K562 (cell line): ENCODE results near the gene CBY3. TPM values are rescaled to one million over a fixed set of nuclear protein-coding genes. Genes with fewer than 3 reads are reported as not detected.

Source experiments
- CBX1 ChIP-seq: sonication (generic); IDR thresholded peaks from 2 replicates; pipeline ENCODE4 v1.6.1; 2016; ENCODE audit warnings: antibody characterized with exemption, low read depth, mild to moderate bottlenecking
- CHD2 ChIP-seq: IDR thresholded peaks from 2 replicates; pipeline ENCODE4 v1.6.1; 2011; ENCODE audit warnings: low read depth, low read length
- CXXC5 ChIP-seq: fragments of 250-450 bp; sonication (Bioruptor Pico); IDR thresholded peaks from 2 replicates; pipeline ENCODE4 v1.8.0; 2022; ENCODE audit warnings: inconsistent platforms, mild to moderate bottlenecking, moderate library complexity
- FOXJ2 ChIP-seq: fragments of 200-800 bp; sonication (Bioruptor generic); IDR thresholded peaks from 2 replicates; pipeline ENCODE4 v1.6.1; 2016; ENCODE audit warnings: missing genetic modification characterization, missing compliant biosample characterization
- HSF4 ChIP-seq: fragments of 250-450 bp; sonication (Bioruptor Pico); IDR thresholded peaks from 2 replicates; pipeline ENCODE4 v2.1.2; 2022; ENCODE audit warnings: mild to moderate bottlenecking, moderate library complexity, borderline replicate concordance
- IRF9 ChIP-seq: fragments of 450-650 bp; IDR thresholded peaks from 2 replicates; pipeline ENCODE4 v1.6.1; 2016; ENCODE audit warnings: missing biosample characterization, missing genetic modification characterization
- KLF6 ChIP-seq: fragments of 250-450 bp; sonication (Bioruptor Pico); IDR thresholded peaks from 2 replicates; pipeline ENCODE4 v1.4.0; 2020; ENCODE audit warnings: mild to moderate bottlenecking, moderate library complexity, borderline replicate concordance
- LARP7 ChIP-seq: fragments of 450-650 bp; IDR thresholded peaks from 2 replicates; pipeline ENCODE4 v1.6.1; 2016
- MBD2 ChIP-seq: sonication (generic); IDR thresholded peaks from 2 replicates; pipeline ENCODE4 v1.6.1; 2016; ENCODE audit warnings: low read depth, borderline replicate concordance
- NCOA6 ChIP-seq: fragments of 450-650 bp; IDR thresholded peaks from 2 replicates; pipeline ENCODE4 v1.6.1; 2017; ENCODE audit warnings: mild to moderate bottlenecking
- PHTF2 ChIP-seq: fragments of 250-450 bp; sonication (Bioruptor Pico); IDR thresholded peaks from 2 replicates; pipeline ENCODE4 v1.5.0; 2021; ENCODE audit warnings: mild to moderate bottlenecking
- SP2 ChIP-seq: IDR thresholded peaks from 2 replicates; pipeline ENCODE4 v1.6.1; 2011; ENCODE audit warnings: mild to moderate bottlenecking, low read depth, low read length, moderate library complexity; ENCODE audit not compliant: poor library complexity, severe bottlenecking; ENCODE audit errors: extremely low read depth
- polyA plus RNA-seq, 8 experiments: library from polyadenylated mRNA; depleted of rRNA in 4 of 8; stranded (reverse) in 5 of 8; unstranded in 3 of 8; fragments of >200 nt; fragmentation: Nextera tagmentation in 2 of 8; fragmentation: Illumina TruSeq in 1 of 8; extraction: Ambion mirVana in 2 of 8; extraction: Trizol in 1 of 8; gene quantifications; 2 replicates each; pipeline versions ENCODE4 v1.2.1 to v1.2.3, GENCODE V29; 2011 to 2014; ENCODE audit warnings: inconsistent platforms in 1 of 8, missing spikeins in 1 of 8
- total RNA-seq, 7 experiments: library from RNA; depleted of rRNA in 6 of 7; stranded (reverse); fragments of >200 nt in 6 of 7; fragmentation: Illumina TruSeq in 2 of 7; extraction: Trizol in 2 of 7; gene quantifications; 2 replicates each; pipeline versions ENCODE4 v1.2.1 to v1.2.3, GENCODE V29; 2011 to 2021; ENCODE audit warnings: low replicate concordance in 1 of 7
- TF ChIP-seq, protein P1 (sequence below): fragments of 200-600 bp; sonication (generic); IDR thresholded peaks from one replicate; pipeline ENCODE4 v1.6.1; 2012; ENCODE audit warnings: mild to moderate bottlenecking, low read depth, low read length, inconsistent platforms
- TF ChIP-seq, protein P2 (sequence below): fragments of 250-450 bp; sonication (Bioruptor Pico); IDR thresholded peaks from 2 replicates; pipeline ENCODE4 v1.4.0; 2020; ENCODE audit warnings: borderline replicate concordance

CBY3 gene
- total and polyA plus RNA-seq, 9 of the 15 experiments (the other 6 are each of a cell fraction or from before 2014, with no cell fraction given): not detected

DNA sequence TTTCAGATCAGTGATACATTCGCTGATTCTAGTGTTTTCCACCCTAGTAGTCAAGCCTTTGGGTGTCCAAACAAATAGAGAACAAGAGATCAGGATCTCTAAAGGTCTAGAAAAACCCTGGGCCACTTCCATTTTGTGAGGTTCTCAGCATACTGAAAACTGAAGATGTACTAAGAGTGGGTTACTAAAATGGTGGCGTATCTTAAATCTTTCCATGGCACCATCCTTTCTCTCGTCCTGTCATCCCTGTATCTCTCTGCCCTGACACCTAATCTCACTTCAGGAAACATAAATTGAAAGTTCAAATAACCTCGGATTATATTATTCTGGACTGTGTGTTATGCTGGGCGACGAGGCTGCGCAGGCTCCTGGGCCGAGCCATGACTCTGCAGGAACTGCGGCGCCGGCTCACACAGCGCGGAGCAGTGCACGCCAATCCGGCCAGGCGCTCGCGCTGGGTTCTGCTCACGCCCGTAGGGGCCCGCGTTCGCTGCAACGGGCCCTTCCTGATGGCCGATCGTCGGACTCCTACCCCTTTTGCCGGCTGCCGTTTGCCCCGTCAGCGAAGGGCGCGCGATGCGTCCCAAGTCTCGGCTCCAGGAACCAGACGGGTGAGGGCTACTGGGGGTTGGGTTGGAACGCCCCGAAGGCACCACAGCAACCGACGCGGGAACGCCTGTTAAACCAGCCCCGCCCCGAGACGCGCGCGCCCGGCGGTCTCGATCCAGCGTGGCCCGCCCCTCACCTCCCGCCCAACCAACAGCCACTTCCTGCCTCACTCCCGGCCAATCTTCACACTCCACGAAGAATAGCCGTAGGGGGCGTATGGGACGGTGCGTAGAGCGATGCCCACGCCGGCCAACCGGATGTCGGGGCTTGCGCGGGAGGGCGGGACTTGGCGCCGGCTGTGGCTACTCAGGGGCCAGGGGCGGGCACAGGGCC lies 17.4 kb upstream of the CBY3 start (continued):
- TF ChIP-seq, protein P1, sequence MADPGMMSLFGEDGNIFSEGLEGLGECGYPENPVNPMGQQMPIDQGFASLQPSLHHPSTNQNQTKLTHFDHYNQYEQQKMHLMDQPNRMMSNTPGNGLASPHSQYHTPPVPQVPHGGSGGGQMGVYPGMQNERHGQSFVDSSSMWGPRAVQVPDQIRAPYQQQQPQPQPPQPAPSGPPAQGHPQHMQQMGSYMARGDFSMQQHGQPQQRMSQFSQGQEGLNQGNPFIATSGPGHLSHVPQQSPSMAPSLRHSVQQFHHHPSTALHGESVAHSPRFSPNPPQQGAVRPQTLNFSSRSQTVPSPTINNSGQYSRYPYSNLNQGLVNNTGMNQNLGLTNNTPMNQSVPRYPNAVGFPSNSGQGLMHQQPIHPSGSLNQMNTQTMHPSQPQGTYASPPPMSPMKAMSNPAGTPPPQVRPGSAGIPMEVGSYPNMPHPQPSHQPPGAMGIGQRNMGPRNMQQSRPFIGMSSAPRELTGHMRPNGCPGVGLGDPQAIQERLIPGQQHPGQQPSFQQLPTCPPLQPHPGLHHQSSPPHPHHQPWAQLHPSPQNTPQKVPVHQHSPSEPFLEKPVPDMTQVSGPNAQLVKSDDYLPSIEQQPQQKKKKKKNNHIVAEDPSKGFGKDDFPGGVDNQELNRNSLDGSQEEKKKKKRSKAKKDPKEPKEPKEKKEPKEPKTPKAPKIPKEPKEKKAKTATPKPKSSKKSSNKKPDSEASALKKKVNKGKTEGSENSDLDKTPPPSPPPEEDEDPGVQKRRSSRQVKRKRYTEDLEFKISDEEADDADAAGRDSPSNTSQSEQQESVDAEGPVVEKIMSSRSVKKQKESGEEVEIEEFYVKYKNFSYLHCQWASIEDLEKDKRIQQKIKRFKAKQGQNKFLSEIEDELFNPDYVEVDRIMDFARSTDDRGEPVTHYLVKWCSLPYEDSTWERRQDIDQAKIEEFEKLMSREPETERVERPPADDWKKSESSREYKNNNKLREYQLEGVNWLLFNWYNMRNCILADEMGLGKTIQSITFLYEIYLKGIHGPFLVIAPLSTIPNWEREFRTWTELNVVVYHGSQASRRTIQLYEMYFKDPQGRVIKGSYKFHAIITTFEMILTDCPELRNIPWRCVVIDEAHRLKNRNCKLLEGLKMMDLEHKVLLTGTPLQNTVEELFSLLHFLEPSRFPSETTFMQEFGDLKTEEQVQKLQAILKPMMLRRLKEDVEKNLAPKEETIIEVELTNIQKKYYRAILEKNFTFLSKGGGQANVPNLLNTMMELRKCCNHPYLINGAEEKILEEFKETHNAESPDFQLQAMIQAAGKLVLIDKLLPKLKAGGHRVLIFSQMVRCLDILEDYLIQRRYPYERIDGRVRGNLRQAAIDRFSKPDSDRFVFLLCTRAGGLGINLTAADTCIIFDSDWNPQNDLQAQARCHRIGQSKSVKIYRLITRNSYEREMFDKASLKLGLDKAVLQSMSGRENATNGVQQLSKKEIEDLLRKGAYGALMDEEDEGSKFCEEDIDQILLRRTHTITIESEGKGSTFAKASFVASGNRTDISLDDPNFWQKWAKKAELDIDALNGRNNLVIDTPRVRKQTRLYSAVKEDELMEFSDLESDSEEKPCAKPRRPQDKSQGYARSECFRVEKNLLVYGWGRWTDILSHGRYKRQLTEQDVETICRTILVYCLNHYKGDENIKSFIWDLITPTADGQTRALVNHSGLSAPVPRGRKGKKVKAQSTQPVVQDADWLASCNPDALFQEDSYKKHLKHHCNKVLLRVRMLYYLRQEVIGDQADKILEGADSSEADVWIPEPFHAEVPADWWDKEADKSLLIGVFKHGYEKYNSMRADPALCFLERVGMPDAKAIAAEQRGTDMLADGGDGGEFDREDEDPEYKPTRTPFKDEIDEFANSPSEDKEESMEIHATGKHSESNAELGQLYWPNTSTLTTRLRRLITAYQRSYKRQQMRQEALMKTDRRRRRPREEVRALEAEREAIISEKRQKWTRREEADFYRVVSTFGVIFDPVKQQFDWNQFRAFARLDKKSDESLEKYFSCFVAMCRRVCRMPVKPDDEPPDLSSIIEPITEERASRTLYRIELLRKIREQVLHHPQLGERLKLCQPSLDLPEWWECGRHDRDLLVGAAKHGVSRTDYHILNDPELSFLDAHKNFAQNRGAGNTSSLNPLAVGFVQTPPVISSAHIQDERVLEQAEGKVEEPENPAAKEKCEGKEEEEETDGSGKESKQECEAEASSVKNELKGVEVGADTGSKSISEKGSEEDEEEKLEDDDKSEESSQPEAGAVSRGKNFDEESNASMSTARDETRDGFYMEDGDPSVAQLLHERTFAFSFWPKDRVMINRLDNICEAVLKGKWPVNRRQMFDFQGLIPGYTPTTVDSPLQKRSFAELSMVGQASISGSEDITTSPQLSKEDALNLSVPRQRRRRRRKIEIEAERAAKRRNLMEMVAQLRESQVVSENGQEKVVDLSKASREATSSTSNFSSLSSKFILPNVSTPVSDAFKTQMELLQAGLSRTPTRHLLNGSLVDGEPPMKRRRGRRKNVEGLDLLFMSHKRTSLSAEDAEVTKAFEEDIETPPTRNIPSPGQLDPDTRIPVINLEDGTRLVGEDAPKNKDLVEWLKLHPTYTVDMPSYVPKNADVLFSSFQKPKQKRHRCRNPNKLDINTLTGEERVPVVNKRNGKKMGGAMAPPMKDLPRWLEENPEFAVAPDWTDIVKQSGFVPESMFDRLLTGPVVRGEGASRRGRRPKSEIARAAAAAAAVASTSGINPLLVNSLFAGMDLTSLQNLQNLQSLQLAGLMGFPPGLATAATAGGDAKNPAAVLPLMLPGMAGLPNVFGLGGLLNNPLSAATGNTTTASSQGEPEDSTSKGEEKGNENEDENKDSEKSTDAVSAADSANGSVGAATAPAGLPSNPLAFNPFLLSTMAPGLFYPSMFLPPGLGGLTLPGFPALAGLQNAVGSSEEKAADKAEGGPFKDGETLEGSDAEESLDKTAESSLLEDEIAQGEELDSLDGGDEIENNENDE: no peak
- peak; percentile 95 for TF ChIP-seq SP2
- TF ChIP-seq NCOA6: peak; percentile 83
- peak; percentile 86 for TF ChIP-seq CHD2
- no peak for TF ChIP-seq FOXJ2 (tag)
- peak; percentile 98 for TF ChIP-seq MBD2
- no peak for TF ChIP-seq PHTF2 (CRISPR knock-in tag)
- TF ChIP-seq IRF9 (tag): no peak
- TF ChIP-seq CXXC5 (CRISPR knock-in tag): peak; percentile 86
- TF ChIP-seq CBX1: no peak
- TF ChIP-seq HSF4 (CRISPR knock-in tag): no peak
- no peak for TF ChIP-seq LARP7
- TF ChIP-seq, protein P2, sequence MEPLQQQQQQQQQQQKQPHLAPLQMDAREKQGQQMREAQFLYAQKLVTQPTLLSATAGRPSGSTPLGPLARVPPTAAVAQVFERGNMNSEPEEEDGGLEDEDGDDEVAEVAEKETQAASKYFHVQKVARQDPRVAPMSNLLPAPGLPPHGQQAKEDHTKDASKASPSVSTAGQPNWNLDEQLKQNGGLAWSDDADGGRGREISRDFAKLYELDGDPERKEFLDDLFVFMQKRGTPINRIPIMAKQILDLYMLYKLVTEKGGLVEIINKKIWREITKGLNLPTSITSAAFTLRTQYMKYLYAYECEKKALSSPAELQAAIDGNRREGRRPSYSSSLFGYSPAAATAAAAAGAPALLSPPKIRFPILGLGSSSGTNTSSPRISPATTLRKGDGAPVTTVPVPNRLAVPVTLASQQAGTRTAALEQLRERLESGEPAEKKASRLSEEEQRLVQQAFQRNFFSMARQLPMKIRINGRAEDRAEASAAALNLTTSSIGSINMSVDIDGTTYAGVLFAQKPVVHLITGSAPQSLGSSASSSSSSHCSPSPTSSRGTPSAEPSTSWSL (CRISPR knock-in tag): no peak
- TF ChIP-seq KLF6 (CRISPR knock-in tag): no peak
